Superior temporal gyrus (tissue), 1 donor: Measurements from ENCODE around the gene PLAC9.

Experiments used
- DNase-seq: peaks from one replicate; pipeline ENCODE4 v3.0.0-alpha.2; 2016; ENCODE audit errors: extremely low spot score

Gene PLAC9

DNA sequence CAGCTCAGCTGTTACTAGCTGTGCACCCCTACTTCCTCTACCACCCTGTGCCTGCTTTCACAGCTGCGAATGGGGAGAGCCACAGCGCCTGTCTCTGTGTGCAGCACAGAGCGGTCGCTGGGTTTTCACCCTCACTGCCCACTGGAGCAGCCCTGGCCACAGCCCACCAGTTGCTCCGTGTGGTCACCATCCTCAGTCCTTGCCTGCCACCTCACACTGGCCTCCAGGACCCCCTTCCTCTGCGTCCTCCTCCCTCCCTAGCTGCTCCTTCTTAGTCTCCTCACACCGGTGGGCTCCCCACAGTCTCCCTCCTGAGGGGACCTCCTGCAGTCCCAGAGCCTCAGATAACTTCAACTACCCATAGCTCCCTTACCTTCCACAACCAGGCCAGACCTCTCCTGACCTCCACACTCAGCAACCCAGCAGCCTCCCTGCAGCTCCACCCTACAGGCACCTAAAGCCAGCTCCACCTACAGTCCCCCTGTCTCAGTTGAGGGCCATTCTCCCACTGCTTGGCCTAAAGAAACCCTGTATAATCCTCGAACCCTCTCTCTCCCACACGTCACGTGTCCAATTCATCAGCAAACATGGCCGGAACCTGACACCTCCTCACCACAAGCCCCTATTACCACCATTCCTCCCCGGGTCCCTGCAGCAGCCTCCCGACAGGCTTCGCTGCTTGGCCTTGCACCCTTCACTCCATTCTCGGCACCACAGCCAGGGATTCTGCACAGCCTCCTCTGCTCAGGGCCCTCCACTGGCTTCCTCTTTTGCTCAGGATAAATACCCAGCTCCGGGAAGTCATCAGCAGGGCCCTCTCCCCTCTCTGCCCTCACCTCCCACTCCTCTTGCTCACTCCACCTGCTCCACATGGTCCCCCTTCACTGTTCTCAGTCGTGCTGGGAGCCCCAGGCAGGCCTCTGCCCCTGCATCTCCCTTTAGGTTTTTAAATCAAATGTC is 28.1 kb downstream of the PLAC9 start:
- DNase-seq = no peak

DNA sequence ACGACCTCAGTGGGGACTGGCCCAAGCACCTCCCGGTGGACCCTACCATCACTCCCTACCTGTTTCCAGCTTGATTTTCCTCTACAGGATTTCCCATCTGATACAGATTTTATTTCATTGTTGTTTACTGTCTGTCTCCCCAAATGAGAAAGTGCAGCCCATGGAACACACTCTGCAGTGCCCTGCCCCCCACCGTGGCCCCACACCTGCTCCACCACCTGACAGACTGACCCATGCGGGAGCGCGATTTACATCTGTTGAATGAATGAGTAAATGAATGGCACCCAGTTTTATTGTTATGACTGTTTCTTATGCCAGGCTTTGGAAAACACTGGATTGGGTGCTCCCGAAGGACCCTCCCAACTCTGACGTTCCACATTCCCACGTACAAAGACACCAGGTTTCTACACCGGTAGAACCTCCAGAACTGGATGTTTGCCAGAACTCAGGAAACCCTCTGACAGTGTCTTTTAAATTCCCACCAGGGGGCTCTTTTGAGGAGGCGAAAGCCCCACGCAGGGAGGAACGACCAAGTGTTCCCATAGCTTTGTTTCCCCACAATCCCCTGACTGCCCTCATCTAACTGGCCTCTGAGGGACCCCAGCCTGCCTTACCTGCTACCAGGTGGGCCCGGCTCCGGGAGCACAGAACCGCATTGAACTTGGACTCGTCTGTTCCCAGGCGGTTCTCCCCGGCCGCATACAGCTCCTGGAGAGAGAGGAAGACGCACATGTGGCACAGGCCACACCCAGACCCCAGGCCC is 29.0 kb downstream of the PLAC9 start:
- no peak for DNase-seq

DNA sequence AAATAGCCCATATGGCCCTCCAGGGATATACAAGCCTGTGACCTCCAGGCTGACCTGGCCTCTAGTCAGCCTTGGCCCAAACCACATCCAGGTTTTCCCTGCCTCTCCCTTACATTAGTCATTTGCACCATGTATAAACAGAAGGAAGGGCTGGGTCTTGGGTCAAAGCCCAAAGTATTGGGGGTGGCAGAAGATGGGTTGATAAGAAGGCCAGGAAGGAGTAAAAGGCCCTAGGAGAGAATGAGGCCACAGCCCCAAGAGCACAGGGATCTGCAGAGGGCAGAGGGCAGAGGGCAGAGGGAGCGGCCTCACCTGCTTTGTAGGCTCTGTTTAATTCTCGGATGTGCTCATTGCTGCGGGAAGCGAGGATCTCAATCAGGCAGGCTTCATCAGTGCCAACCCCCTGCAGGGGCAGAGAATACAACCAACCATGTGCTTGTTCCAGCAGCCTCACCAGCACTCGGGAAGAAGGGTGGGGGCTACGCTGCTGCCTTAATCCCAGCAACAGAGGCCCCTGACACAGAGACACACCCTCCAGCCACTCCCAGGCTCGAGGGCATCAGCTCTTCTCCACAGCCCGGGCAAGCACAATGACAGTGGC is 31.3 kb downstream of the PLAC9 start:
- DNase-seq = no peak

- no peak for DNase-seq
Observed at GRCh38 chr10:80164596-80164995, 32.1 kb downstream of the PLAC9 start.

- no peak for DNase-seq
Observed at GRCh38 chr10:80165173-80165572, 32.6 kb downstream of the PLAC9 start.

- DNase-seq = no peak
Observed at GRCh38 chr10:80166581-80167470, 34.3 kb downstream of the PLAC9 start.

GRCh38 chr10:80167471-80168161 is 35.1 kb downstream of the PLAC9 start:
- no peak for DNase-seq

DNA sequence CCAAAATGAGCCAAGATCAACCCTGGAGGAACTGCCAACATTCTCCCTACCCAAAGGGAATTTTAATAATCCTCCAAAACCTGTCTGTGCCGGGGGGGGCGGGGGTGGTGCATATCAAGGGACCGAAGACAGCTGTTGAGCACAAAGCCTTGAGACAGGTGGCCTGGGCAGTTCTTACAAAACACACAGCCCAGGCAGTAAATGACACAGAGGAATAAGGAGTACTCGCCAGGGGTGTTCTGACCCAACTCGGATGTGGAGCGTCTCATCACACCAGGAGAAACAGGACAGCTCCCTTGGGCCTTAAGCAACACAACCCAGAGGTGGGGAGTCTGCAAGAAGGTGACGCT is 35.6 kb downstream of the PLAC9 start:
- no peak for DNase-seq

DNA sequence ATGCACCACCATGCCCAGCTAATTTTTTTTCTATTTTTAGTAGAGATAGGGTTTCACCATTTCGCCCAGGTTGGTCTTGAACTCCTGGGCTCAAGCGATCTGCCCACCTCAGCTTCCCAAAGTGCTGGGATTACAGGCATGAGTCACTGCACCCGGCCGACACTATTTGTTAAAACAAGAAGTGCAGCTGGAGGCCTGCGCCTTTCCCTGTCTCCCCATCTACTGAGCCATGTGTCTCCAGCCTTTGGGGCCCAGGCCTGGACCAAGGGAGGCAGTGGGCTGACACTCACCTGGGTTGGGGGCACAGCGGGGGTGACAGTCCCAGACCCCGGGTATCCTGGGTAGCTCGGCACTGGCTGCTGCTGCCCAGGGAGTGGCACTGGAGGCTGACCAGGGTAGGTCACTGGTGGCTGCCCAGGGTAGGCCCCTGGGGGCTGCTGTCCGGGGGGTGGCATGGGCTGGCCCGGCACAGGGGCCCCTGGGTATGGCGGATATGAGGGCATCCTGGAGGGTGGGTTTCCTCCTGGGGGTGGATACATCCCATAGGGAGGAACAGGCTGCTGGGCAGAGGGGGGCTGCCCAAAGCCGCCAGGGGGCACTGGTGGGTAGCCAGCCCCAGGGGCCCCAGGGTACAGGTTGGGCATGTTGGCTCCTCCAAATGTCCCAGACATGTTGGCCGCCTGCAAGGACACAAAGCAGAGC is 36.3 kb downstream of the PLAC9 start:
- DNase-seq = no peak

GRCh38 chr10:80170026-80170425 is 37.5 kb downstream of the PLAC9 start:
- DNase-seq = no peak

- no peak for DNase-seq
Observed at GRCh38 chr10:80170641-80171040, 38.1 kb downstream of the PLAC9 start.

GRCh38 chr10:80171248-80171660 is 38.7 kb downstream of the PLAC9 start:
- DNase-seq = no peak

DNA sequence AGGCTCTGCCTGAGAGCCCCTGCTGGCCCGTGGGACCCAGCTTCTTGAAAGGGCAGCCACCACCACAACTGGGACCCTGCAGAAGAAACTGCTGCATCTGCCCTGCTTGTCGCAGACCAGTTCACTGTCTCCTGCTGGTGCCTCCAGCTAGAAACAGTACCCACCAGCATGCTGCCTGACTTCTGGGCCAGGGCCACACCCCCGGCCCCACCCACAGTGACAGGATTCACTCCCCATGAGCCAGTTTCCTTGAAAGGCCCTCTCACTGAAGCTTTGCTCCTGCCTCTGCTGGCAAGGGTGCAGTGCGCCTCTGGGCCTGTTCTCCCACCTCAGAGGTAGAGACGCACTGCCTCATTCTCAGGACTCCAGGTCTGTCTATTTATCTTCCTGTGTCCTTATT is 40.4 kb downstream of the PLAC9 start:
- no peak for DNase-seq

- DNase-seq = no peak
Observed at GRCh38 chr10:80173466-80173865, 40.9 kb downstream of the PLAC9 start.

- DNase-seq = no peak
Observed at GRCh38 chr10:80174641-80175395, 42.3 kb downstream of the PLAC9 start.

DNA sequence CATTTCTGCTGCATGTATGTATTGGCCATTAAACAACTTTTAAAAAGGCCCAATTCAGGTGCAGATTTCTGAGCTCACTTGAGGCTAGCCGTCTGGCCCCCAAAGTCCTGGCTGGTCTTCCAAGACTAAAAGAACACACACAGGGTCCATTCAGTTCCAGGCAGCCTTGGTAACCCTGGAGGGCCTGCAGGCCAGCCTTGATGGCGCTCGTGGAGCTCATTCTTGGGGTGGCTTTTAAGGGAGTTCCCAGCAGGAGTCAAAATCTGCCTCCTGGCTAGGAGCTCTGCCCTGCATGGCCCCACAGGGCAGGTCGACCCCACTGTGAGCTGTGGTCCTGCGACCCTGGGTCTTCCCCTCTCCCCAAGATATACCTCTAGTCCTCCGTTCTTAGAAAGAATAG is 44.0 kb downstream of the PLAC9 start:
- no peak for DNase-seq

DNA sequence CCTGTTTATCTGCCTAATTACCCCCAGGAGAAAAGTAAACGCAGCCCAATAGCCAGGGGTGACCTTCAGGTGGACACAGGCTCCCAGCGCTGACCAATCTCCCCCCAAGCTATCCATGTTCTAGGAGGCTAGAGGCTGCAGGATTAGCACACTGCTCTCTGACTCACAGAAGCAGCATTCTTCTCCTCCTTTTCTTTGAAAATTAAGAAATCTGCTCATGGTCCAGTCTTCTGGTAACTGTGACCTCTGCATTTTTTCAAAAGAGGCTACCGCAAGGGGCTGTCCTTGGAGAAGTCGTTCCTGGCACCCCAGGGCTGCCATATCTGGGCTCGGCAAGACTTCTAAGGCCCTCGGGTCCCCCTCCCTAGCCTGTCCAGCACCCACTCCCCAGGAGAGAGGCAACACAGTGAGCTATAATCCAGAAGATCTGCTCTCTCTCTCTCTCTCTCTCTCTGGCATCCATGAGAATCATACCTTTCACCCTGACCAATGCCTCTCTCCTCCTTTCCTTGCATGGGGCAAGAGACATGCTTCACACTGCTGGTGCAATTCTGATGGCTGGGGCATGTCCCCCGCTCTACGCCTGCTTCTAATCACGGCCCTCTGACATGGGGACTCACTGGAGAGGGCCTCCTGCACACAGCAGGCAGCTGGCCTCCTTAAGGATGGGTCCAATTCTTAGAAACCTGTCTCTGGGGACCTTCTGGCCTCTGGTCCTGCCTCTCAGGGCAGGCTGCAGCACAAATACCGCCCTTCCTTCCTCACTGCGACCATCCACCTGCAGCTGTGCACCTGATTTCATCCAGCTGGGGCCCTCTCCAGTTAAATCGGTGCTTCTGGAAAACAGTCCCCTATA is 45.5 kb downstream of the PLAC9 start:
- no peak for DNase-seq

- DNase-seq = no peak
Observed at GRCh38 chr10:80182986-80183385, 50.5 kb downstream of the PLAC9 start.

- DNase-seq = no peak
Observed at GRCh38 chr10:80183436-80183835, 50.9 kb downstream of the PLAC9 start.
